ENCODE data around the gene KLHL7.

The KLHL7 gene

DNA sequence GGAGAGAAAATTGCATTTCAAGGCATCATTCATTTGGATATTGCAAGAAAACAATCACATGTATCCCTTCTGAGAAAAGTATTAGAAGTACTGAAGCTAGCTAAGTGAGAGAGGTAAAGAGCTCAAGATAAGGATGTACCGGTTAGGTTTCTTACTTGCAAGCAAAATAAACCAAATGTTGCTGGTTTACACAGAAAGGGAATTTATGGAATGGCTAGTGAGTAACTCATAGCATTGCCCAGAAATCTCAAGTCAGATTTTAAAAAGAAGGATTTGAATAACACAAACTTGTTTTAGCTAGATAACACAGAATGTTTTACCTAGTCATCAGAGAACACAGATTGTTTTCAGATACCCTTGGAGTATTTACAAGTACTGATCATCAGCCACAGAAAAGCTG lies 30.6 kb downstream of the KLHL7 start:
- Histone ChIP-seq H3K79me2 (ENCODE audit: insufficient read depth, low read length) (no peaks in the 10 kb centered on the region), H3K4me3 (ENCODE audit: low read length, poor library complexity, severe bottlenecking) (no peak overlapping the region), H4K20me1 (ENCODE audit: insufficient read depth, low read length, poor library complexity, severe bottlenecking) (no peaks in the 10 kb centered on the region), H3F3A (ENCODE audit: low read depth) (no peaks in the 10 kb centered on the region), H3K9me2 (replicated peaks; ENCODE audit: low read depth, low read length) (no peaks in the 10 kb centered on the region), H2AFZ (ENCODE audit: low read length) (no peak overlapping the region), H3K9ac (ENCODE audit: low read depth, low read length, poor library complexity, severe bottlenecking) (no peak overlapping the region), H3K4me2 (ENCODE audit: low read depth, low read length, poor library complexity, severe bottlenecking) (no peak overlapping the region), H3K27me3 (ENCODE audit: insufficient read depth, low read length, poor library complexity, severe bottlenecking) (no peaks in the 10 kb centered on the region), H3K9me3 (ENCODE audit: insufficient read depth, low read depth, low read length) (no peaks in the 10 kb centered on the region), H3K36me3 (ENCODE audit: insufficient read depth, low read length) (no peaks in the 10 kb centered on the region), H3K4me1 (ENCODE audit: insufficient read depth, low read length, poor library complexity, severe bottlenecking) (no peaks in the 10 kb centered on the region)
- TF ChIP-seq, protein P1, sequence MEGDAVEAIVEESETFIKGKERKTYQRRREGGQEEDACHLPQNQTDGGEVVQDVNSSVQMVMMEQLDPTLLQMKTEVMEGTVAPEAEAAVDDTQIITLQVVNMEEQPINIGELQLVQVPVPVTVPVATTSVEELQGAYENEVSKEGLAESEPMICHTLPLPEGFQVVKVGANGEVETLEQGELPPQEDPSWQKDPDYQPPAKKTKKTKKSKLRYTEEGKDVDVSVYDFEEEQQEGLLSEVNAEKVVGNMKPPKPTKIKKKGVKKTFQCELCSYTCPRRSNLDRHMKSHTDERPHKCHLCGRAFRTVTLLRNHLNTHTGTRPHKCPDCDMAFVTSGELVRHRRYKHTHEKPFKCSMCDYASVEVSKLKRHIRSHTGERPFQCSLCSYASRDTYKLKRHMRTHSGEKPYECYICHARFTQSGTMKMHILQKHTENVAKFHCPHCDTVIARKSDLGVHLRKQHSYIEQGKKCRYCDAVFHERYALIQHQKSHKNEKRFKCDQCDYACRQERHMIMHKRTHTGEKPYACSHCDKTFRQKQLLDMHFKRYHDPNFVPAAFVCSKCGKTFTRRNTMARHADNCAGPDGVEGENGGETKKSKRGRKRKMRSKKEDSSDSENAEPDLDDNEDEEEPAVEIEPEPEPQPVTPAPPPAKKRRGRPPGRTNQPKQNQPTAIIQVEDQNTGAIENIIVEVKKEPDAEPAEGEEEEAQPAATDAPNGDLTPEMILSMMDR (conservative IDR thresholded peaks at IDR 0.05; ENCODE audit: low read length), result no peak
- no peak for TF ChIP-seq EZH2phosphoT487 (IDR thresholded peaks at IDR 0.05; ENCODE audit: borderline replicate concordance)

DNA sequence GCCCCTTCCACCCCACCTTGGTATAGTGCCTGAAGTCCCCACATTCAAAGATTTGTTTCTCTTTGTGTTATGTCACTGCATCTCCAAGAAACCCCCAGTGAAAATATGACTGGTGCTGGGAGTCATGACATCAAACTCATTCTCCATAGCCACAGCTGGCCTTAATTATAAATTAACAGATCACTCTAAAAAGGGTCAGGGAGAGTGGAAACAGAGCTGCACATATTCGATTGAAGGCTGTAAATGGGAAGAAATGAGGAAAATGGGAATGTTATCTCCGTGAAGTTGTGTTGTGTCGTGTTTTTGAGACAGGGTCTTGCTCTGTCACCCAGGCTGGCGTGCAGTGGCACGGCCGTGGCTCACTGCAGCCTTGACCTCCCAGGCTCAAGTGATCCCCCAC lies 52.1 kb downstream of the KLHL7 start:
- Histone ChIP-seq H3K79me2 (ENCODE audit: insufficient read depth, low read length) (no peaks in the 10 kb centered on the region), H3K9me3 (ENCODE audit: insufficient read depth, low read depth, low read length) (no peaks in the 10 kb centered on the region), H3K36me3 (ENCODE audit: insufficient read depth, low read length) (no peaks in the 10 kb centered on the region; the same call in 1 of the 2 replicates), H3F3A (ENCODE audit: low read depth) (no peaks in the 10 kb centered on the region), H3K9me2 (replicated peaks; ENCODE audit: low read depth, low read length) (no peaks in the 10 kb centered on the region), H2AFZ (ENCODE audit: low read length) (no peak overlapping the region), H3K27me3 (ENCODE audit: insufficient read depth, low read length, poor library complexity, severe bottlenecking) (no peaks in the 10 kb centered on the region), H3K4me3 (ENCODE audit: low read length, poor library complexity, severe bottlenecking) (no peak overlapping the region), H3K4me2 (ENCODE audit: low read depth, low read length, poor library complexity, severe bottlenecking) (no peak overlapping the region), H3K9ac (ENCODE audit: low read depth, low read length, poor library complexity, severe bottlenecking) (no peak overlapping the region), H3K4me1 (ENCODE audit: insufficient read depth, low read length, poor library complexity, severe bottlenecking) (no peaks in the 10 kb centered on the region), H4K20me1 (ENCODE audit: insufficient read depth, low read length, poor library complexity, severe bottlenecking) (no peaks in the 10 kb centered on the region)
- TF ChIP-seq EZH2phosphoT487 (IDR thresholded peaks at IDR 0.05; ENCODE audit: borderline replicate concordance), result no peak
- TF ChIP-seq, protein P1 (conservative IDR thresholded peaks at IDR 0.05; ENCODE audit: low read length), result no peak

DNA sequence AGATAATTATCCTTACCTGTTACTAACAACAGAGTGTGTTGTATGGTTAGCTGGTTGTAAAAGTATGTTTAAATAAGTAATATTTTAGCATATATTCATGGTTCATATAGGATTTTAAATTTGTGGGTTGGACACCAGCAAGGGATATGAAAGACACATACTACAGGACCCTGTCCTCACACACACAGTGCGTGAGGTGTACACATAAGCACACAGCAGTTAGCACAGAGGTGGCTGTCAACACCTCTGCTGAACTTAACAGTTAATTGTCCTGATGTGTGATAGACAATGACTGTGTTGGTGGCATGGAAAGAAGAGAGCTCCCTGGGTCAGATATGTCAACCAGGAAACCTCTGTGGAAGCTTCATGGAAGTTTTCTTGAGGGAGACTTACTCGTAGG lies 53.0 kb downstream of the KLHL7 start:
- Histone ChIP-seq H3K9me3 (ENCODE audit: insufficient read depth, low read depth, low read length) (no peaks in the 10 kb centered on the region), H3K4me2 (ENCODE audit: low read depth, low read length, poor library complexity, severe bottlenecking) (no peak overlapping the region), H3F3A (ENCODE audit: low read depth) (no peaks in the 10 kb centered on the region), H3K79me2 (ENCODE audit: insufficient read depth, low read length) (no peaks in the 10 kb centered on the region), H2AFZ (ENCODE audit: low read length) (no peak overlapping the region), H3K9ac (ENCODE audit: low read depth, low read length, poor library complexity, severe bottlenecking) (no peak overlapping the region), H3K4me3 (ENCODE audit: low read length, poor library complexity, severe bottlenecking) (no peak overlapping the region), H4K20me1 (ENCODE audit: insufficient read depth, low read length, poor library complexity, severe bottlenecking) (no peaks in the 10 kb centered on the region), H3K9me2 (replicated peaks; ENCODE audit: low read depth, low read length) (no peaks in the 10 kb centered on the region), H3K4me1 (ENCODE audit: insufficient read depth, low read length, poor library complexity, severe bottlenecking) (no peaks in the 10 kb centered on the region), H3K36me3 (ENCODE audit: insufficient read depth, low read length) (no peaks in the 10 kb centered on the region), H3K27me3 (ENCODE audit: insufficient read depth, low read length, poor library complexity, severe bottlenecking) (no peaks in the 10 kb centered on the region)
- TF ChIP-seq EZH2phosphoT487 (IDR thresholded peaks at IDR 0.05; ENCODE audit: borderline replicate concordance), result no peak
- TF ChIP-seq, protein P1 (conservative IDR thresholded peaks at IDR 0.05; ENCODE audit: low read length), result no peak

Measured in Loucy (cell line).